ENCODE results near the gene ABHD15.

Gene ABHD15

DNA sequence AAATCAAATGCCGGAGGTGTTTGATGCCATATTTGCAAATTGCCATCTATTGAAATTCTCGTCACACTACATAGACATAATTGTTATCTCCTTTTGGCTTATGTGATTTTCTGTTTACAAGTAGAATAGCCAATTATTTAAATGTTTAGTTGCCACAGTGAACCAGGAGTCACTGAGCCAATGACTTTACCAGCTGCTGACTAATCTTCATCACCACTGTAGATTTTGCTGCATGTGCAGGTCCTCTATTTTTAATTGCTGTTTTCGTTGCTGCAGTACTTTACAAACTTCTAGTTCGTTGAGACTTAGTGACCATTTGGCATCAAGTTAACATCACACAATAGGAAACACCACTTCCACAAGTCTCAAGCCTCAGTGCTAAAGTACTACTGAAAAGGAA lies 22.8 kb downstream of the ABHD15 start:
- Histone ChIP-seq H3K27me3 (ENCODE audit: insufficient read depth, low read length, poor library complexity) (no peaks in the 10 kb centered on the region), H4K8ac (ENCODE audit: low read depth, low read length) (no peak overlapping the region), H3K79me2 (ENCODE audit: control insufficient read depth, insufficient read depth, low read length) (no peaks in the 10 kb centered on the region), H2AK5ac (ENCODE audit: low read length) (no peak overlapping the region), H3K27ac (ENCODE audit: low read depth, low read length) (no peak overlapping the region), H3K4me2 (ENCODE audit: low read length) (no peak overlapping the region), H3K4me1 (ENCODE audit: control insufficient read depth, low read depth, low read length) (no peaks in the 10 kb centered on the region), H3K56ac (ENCODE audit: low read length) (no peak overlapping the region), H3K36me3 (ENCODE audit: control insufficient read depth, insufficient read depth, low read length) (peaks cover 2% of the 10 kb centered on the region), H3K23ac (ENCODE audit: low read length) (no peak overlapping the region), H3K79me1 (ENCODE audit: low read length) (no peaks in the 10 kb centered on the region), H2BK15ac (replicated peaks; ENCODE audit: low read depth) (no peak overlapping the region), H2BK5ac (ENCODE audit: low read length) (no peak overlapping the region), H3K4me3 (ENCODE audit: low read length) (no peak overlapping the region), H4K5ac (ENCODE audit: low read length) (no peak overlapping the region), H3K18ac (ENCODE audit: low read length) (no peak overlapping the region), H2BK120ac (ENCODE audit: low read depth, low read length) (no peak overlapping the region), H3K9ac (ENCODE audit: low read length) (no peak overlapping the region), H3K4ac (ENCODE audit: low read depth, low read length) (no peak overlapping the region)
- no CpG with 5 or more reads among the region's 4 CpGs for WGBS (ENCODE audit: extremely low coverage, insufficient coverage, low lambda C conversion rate)
- DNase-seq: no peak

DNA sequence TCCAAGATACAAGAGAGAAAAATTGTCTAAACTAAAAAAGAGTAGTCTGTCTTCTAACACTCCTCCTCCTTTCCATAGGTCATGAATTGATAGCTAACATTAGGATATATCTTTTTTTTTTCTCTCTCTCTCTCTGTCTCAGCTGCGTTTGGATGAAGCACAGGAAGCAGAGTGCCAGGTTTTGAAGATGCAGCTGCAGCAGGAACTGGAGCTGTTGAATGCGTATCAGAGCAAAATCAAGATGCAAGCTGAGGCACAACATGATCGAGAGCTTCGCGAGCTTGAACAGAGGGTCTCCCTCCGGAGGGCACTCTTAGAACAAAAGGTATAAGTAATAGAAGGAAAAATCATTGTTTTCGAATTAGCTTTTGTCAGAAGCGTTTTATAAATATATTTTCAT lies 32.9 kb downstream of the ABHD15 start:
- H3K23ac ChIP-seq (ENCODE audit: low read length): no peak overlapping the region
- no peak overlapping the region for H3K9ac ChIP-seq (ENCODE audit: low read length)
- no peak overlapping the region for H3K4me3 ChIP-seq (ENCODE audit: low read length)
- no peaks in the 10 kb centered on the region for H3K79me2 ChIP-seq (ENCODE audit: control insufficient read depth, insufficient read depth, low read length)
- DNase-seq: no peak
- H2BK5ac ChIP-seq (ENCODE audit: low read length): no peak overlapping the region
- no peaks in the 10 kb centered on the region for H3K4me1 ChIP-seq (ENCODE audit: control insufficient read depth, low read depth, low read length)
- H2AK5ac ChIP-seq (ENCODE audit: low read length): no peak overlapping the region
- no peak overlapping the region for H3K56ac ChIP-seq (ENCODE audit: low read length)
- H3K27ac ChIP-seq (ENCODE audit: low read depth, low read length): no peak overlapping the region
- H3K79me1 ChIP-seq (ENCODE audit: low read length): no peaks in the 10 kb centered on the region
- WGBS (ENCODE audit: extremely low coverage, insufficient coverage, low lambda C conversion rate): no CpG with 5 or more reads among the region's 8 CpGs
- no peak overlapping the region for H3K4ac ChIP-seq (ENCODE audit: low read depth, low read length)
- H4K5ac ChIP-seq (ENCODE audit: low read length): no peak overlapping the region
- H2BK120ac ChIP-seq (ENCODE audit: low read depth, low read length): no peak overlapping the region
- no peaks in the 10 kb centered on the region for H3K27me3 ChIP-seq (ENCODE audit: insufficient read depth, low read length, poor library complexity)
- H4K8ac ChIP-seq (ENCODE audit: low read depth, low read length): no peak overlapping the region
- no peak overlapping the region for H3K4me2 ChIP-seq (ENCODE audit: low read length)
- no peak overlapping the region for H2BK15ac ChIP-seq (replicated peaks; ENCODE audit: low read depth)
- peaks cover 8% of the 10 kb centered on the region for H3K36me3 ChIP-seq (ENCODE audit: control insufficient read depth, insufficient read depth, low read length)
- H3K18ac ChIP-seq (ENCODE audit: low read length): no peak overlapping the region

DNA sequence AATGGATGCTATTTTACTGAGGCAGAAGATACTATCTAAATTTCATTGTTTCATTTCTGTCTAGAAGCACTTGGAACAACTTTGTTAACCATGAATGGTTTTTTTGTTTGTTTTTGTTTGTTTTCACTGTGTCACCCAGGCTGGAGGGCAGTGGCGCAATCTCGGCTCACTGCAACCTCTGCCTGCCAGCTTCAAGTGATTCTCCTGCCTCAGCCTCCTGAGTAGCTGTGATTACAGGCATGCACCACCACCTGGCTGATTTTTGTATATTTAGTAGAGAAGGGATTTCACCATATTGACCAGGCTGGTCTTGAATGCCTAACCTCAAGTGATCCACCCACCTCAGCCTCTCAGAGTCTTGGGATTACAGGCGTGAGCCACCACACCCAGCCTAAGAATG lies 40.5 kb downstream of the ABHD15 start:
- Histone ChIP-seq H3K4ac (ENCODE audit: low read depth, low read length) (no peak overlapping the region), H4K8ac (ENCODE audit: low read depth, low read length) (no peak overlapping the region), H3K23ac (ENCODE audit: low read length) (no peak overlapping the region), H3K79me2 (ENCODE audit: control insufficient read depth, insufficient read depth, low read length) (no peaks in the 10 kb centered on the region), H2AK5ac (ENCODE audit: low read length) (no peak overlapping the region), H3K27ac (ENCODE audit: low read depth, low read length) (no peak overlapping the region), H3K9ac (ENCODE audit: low read length) (no peak overlapping the region), H3K4me3 (ENCODE audit: low read length) (no peak overlapping the region), H3K4me2 (ENCODE audit: low read length) (no peak overlapping the region), H2BK120ac (ENCODE audit: low read depth, low read length) (no peak overlapping the region), H3K36me3 (ENCODE audit: control insufficient read depth, insufficient read depth, low read length) (peaks cover 4% of the 10 kb centered on the region), H3K18ac (ENCODE audit: low read length) (no peak overlapping the region), H2BK5ac (ENCODE audit: low read length) (no peak overlapping the region), H4K5ac (ENCODE audit: low read length) (no peak overlapping the region), H3K27me3 (ENCODE audit: insufficient read depth, low read length, poor library complexity) (no peaks in the 10 kb centered on the region), H3K4me1 (ENCODE audit: control insufficient read depth, low read depth, low read length) (no peaks in the 10 kb centered on the region), H2BK15ac (replicated peaks; ENCODE audit: low read depth) (no peak overlapping the region), H3K56ac (ENCODE audit: low read length) (no peak overlapping the region), H3K79me1 (ENCODE audit: low read length) (no peaks in the 10 kb centered on the region)
- peak; percentile 6 for DNase-seq
- WGBS (ENCODE audit: extremely low coverage, insufficient coverage, low lambda C conversion rate): no CpG with 5 or more reads among the region's 3 CpGs

DNA sequence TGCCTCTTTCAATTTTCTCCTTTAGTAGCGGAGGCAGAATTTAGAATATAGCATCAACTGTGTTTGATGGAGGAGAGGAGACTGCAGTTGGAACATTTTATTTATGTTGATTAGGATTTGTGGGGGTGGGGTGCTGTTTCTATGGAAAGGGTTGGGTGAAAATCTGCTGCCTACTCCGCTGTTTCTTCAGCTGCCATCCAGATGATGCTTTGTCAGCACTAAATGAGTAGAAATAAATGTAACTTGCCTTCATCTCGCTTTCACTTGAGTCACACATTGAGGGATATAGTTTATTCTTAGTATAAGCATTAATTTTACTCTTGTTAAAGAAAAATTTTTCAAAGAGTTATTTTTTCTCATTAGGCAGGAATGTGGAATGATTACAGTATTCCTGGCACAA lies 42.1 kb downstream of the ABHD15 start:
- Histone ChIP-seq H3K4me2 (ENCODE audit: low read length) (no peak overlapping the region), H3K79me1 (ENCODE audit: low read length) (no peaks in the 10 kb centered on the region), H3K9ac (ENCODE audit: low read length) (no peak overlapping the region), H3K4ac (ENCODE audit: low read depth, low read length) (no peak overlapping the region), H4K5ac (ENCODE audit: low read length) (no peak overlapping the region), H3K79me2 (ENCODE audit: control insufficient read depth, insufficient read depth, low read length) (no peaks in the 10 kb centered on the region), H2BK120ac (ENCODE audit: low read depth, low read length) (no peak overlapping the region), H3K36me3 (ENCODE audit: control insufficient read depth, insufficient read depth, low read length) (no peaks in the 10 kb centered on the region), H3K4me1 (ENCODE audit: control insufficient read depth, low read depth, low read length) (no peaks in the 10 kb centered on the region), H3K4me3 (ENCODE audit: low read length) (no peak overlapping the region), H3K27me3 (ENCODE audit: insufficient read depth, low read length, poor library complexity) (no peaks in the 10 kb centered on the region), H4K8ac (ENCODE audit: low read depth, low read length) (no peak overlapping the region), H3K56ac (ENCODE audit: low read length) (no peak overlapping the region), H2BK15ac (replicated peaks; ENCODE audit: low read depth) (no peak overlapping the region), H3K27ac (ENCODE audit: low read depth, low read length) (no peak overlapping the region), H2BK5ac (ENCODE audit: low read length) (no peak overlapping the region), H2AK5ac (ENCODE audit: low read length) (no peak overlapping the region), H3K23ac (ENCODE audit: low read length) (no peak overlapping the region), H3K18ac (ENCODE audit: low read length) (no peak overlapping the region)
- DNase-seq: no peak
- WGBS (ENCODE audit: extremely low coverage, insufficient coverage, low lambda C conversion rate): no CpG with 5 or more reads among the region's 3 CpGs

DNA sequence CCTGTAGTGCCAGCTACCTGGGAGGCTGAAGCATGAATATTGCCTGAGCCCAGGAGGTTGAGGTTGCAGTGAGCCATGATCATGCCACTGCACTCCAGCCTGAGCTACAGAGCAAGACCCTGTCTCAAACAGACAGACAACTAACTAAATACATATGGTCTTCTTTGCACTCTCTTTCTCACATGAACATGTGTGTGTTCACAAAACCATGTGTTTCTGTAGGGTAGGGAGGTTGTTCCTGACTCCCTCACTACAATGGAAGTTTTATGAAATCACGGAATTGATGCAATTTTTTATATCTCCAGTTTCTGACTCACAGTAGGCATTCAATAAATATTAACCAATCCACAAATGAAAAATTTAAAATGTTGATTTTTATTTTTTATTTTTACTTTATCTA lies 48.5 kb downstream of the ABHD15 start:
- Histone ChIP-seq H4K8ac (ENCODE audit: low read depth, low read length) (no peak overlapping the region), H3K79me1 (ENCODE audit: low read length) (no peaks in the 10 kb centered on the region), H3K4me2 (ENCODE audit: low read length) (no peak overlapping the region), H3K4me3 (ENCODE audit: low read length) (no peak overlapping the region), H2BK15ac (replicated peaks; ENCODE audit: low read depth) (no peak overlapping the region), H4K5ac (ENCODE audit: low read length) (no peak overlapping the region), H2BK5ac (ENCODE audit: low read length) (no peak overlapping the region), H3K23ac (ENCODE audit: low read length) (no peak overlapping the region), H3K36me3 (ENCODE audit: control insufficient read depth, insufficient read depth, low read length) (peaks cover 2% of the 10 kb centered on the region), H3K4me1 (ENCODE audit: control insufficient read depth, low read depth, low read length) (no peaks in the 10 kb centered on the region), H3K4ac (ENCODE audit: low read depth, low read length) (no peak overlapping the region), H2BK120ac (ENCODE audit: low read depth, low read length) (no peak overlapping the region), H3K27ac (ENCODE audit: low read depth, low read length) (no peak overlapping the region), H3K27me3 (ENCODE audit: insufficient read depth, low read length, poor library complexity) (no peaks in the 10 kb centered on the region), H2AK5ac (ENCODE audit: low read length) (no peak overlapping the region), H3K79me2 (ENCODE audit: control insufficient read depth, insufficient read depth, low read length) (no peaks in the 10 kb centered on the region), H3K9ac (ENCODE audit: low read length) (no peak overlapping the region), H3K18ac (ENCODE audit: low read length) (no peak overlapping the region), H3K56ac (ENCODE audit: low read length) (no peak overlapping the region)
- no peak for DNase-seq
- WGBS (ENCODE audit: extremely low coverage, insufficient coverage, low lambda C conversion rate): no CpG with 5 or more reads among the region's 1 CpG

DNA sequence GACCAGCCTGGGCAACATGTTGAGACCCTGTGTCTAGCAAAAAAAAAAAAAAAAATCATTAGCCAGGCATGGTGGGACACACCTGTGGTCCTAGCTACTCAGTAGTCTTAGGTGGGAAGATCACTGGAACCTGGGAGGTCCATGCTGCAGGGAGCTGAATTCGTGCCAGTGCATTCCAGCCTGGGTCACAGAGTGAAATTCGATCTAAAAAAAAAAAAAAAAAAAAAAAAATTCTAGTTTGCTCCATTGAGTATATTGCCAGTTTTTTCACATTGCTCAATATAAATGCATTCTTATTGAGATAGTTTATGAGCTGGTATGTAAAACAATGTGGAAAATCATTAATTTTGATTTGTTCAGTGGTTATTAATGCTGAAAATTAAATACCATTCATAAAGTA lies 52.0 kb downstream of the ABHD15 start:
- Histone ChIP-seq H3K9ac (ENCODE audit: low read length) (no peak overlapping the region), H2BK120ac (ENCODE audit: low read depth, low read length) (no peak overlapping the region), H4K5ac (ENCODE audit: low read length) (no peak overlapping the region), H3K27me3 (ENCODE audit: insufficient read depth, low read length, poor library complexity) (no peaks in the 10 kb centered on the region), H3K27ac (ENCODE audit: low read depth, low read length) (no peak overlapping the region), H3K4me1 (ENCODE audit: control insufficient read depth, low read depth, low read length) (no peaks in the 10 kb centered on the region), H3K4me3 (ENCODE audit: low read length) (no peak overlapping the region), H3K4ac (ENCODE audit: low read depth, low read length) (no peak overlapping the region), H4K8ac (ENCODE audit: low read depth, low read length) (no peak overlapping the region), H3K23ac (ENCODE audit: low read length) (no peak overlapping the region), H3K79me2 (ENCODE audit: control insufficient read depth, insufficient read depth, low read length) (no peaks in the 10 kb centered on the region), H3K36me3 (ENCODE audit: control insufficient read depth, insufficient read depth, low read length) (peaks cover 4% of the 10 kb centered on the region), H3K56ac (ENCODE audit: low read length) (no peak overlapping the region), H3K18ac (ENCODE audit: low read length) (no peak overlapping the region), H2BK15ac (replicated peaks; ENCODE audit: low read depth) (no peak overlapping the region), H3K4me2 (ENCODE audit: low read length) (no peak overlapping the region), H2BK5ac (ENCODE audit: low read length) (no peak overlapping the region), H2AK5ac (ENCODE audit: low read length) (no peak overlapping the region), H3K79me1 (ENCODE audit: low read length) (no peaks in the 10 kb centered on the region)
- DNase-seq: no peak
- WGBS (ENCODE audit: extremely low coverage, insufficient coverage, low lambda C conversion rate): no CpG with 5 or more reads among the region's 2 CpGs
